Mucosa of stomach (tissue), 1 donor: ENCODE results near the gene GJB3.
"Not testable (repeated sequence)": the region's sequence is repeated elsewhere in the genome, so short reads cannot be mapped to it uniquely, and the experiment has no call there.

Source experiments
- H3K27me3 ChIP-seq: one replicate; pipeline ENCODE4 v1.7.0; 2013; ENCODE audit warnings: mild to moderate bottlenecking, low read length; ENCODE audit not compliant: control insufficient read depth, insufficient read depth
- H3K36me3 ChIP-seq: one replicate; pipeline ENCODE4 v1.7.0; 2013; ENCODE audit warnings: low read length; ENCODE audit not compliant: control insufficient read depth, insufficient read depth
- H3K4me1 ChIP-seq: one replicate; pipeline ENCODE4 v1.7.0; 2013; ENCODE audit warnings: mild to moderate bottlenecking, low read length; ENCODE audit not compliant: control insufficient read depth, insufficient read depth
- H3K4me3 ChIP-seq: one replicate; pipeline ENCODE4 v1.7.0; 2013; ENCODE audit warnings: low read length
- H3K9ac ChIP-seq: one replicate; pipeline ENCODE4 v1.7.0; 2013; ENCODE audit warnings: mild to moderate bottlenecking, low read length, moderate library complexity
- H3K9me3 ChIP-seq: one replicate; pipeline ENCODE4 v1.7.0; 2013; ENCODE audit warnings: mild to moderate bottlenecking, low read length, moderate library complexity; ENCODE audit not compliant: control insufficient read depth
- donor health status: Pancreatic carcinoma.

The GJB3 gene

GRCh38 chr1:34761776-34762307 lies 19.2 kb upstream of the GJB3 start:
- H3K36me3 ChIP-seq: no peaks in the 10 kb centered on the region
- H3K4me1 ChIP-seq: peaks cover 15% of the 10 kb centered on the region
- no peaks in the 10 kb centered on the region for H3K9me3 ChIP-seq
- no peaks in the 10 kb centered on the region for H3K27me3 ChIP-seq
- H3K4me3 ChIP-seq: no peak overlapping the region
- H3K9ac ChIP-seq: no peak overlapping the region

GRCh38 chr1:34762474-34763141 lies 18.4 kb upstream of the GJB3 start:
- Histone ChIP-seq H3K4me3 (no peak overlapping the region), H3K4me1 (peaks cover 15% of the 10 kb centered on the region), H3K27me3 (no peaks in the 10 kb centered on the region)

GRCh38 chr1:34763142-34763781 lies 17.8 kb upstream of the GJB3 start:
- H3K27me3 ChIP-seq: no peaks in the 10 kb centered on the region
- no peak overlapping the region for H3K9ac ChIP-seq
- peaks cover 15% of the 10 kb centered on the region for H3K4me1 ChIP-seq
- H3K36me3 ChIP-seq: no peaks in the 10 kb centered on the region
- H3K9me3 ChIP-seq: no peaks in the 10 kb centered on the region
- H3K4me3 ChIP-seq: no peak overlapping the region

More at GRCh38 chr1:34762474-34763141, 18.4 kb upstream of the GJB3 start:
- Histone ChIP-seq H3K9me3 (no peaks in the 10 kb centered on the region), H3K36me3 (no peaks in the 10 kb centered on the region), H3K9ac (no peak overlapping the region)

GRCh38 chr1:34768856-34769255 lies 12.2 kb upstream of the GJB3 start:
- H3K9ac ChIP-seq: no peak overlapping the region
- no peaks in the 10 kb centered on the region for H3K4me1 ChIP-seq
- no peaks in the 10 kb centered on the region for H3K27me3 ChIP-seq
- H3K4me3 ChIP-seq: no peak overlapping the region
- no peaks in the 10 kb centered on the region for H3K36me3 ChIP-seq
- no peaks in the 10 kb centered on the region for H3K9me3 ChIP-seq

- H3K4me3 ChIP-seq: no peak overlapping the region
- H3K9ac ChIP-seq: no peak overlapping the region
- H3K4me1 ChIP-seq: no peaks in the 10 kb centered on the region
- no peaks in the 10 kb centered on the region for H3K9me3 ChIP-seq
- H3K27me3 ChIP-seq: no peaks in the 10 kb centered on the region
- H3K36me3 ChIP-seq: no peaks in the 10 kb centered on the region
Measured at GRCh38 chr1:34770891-34771504, 10.0 kb upstream of the GJB3 start.

GRCh38 chr1:34771573-34772371 lies 9.2 kb upstream of the GJB3 start:
- no peaks in the 10 kb centered on the region for H3K36me3 ChIP-seq
- no peaks in the 10 kb centered on the region for H3K4me1 ChIP-seq
- no peak overlapping the region for H3K4me3 ChIP-seq
- H3K27me3 ChIP-seq: no peaks in the 10 kb centered on the region
- H3K9me3 ChIP-seq: no peaks in the 10 kb centered on the region
- H3K9ac ChIP-seq: no peak overlapping the region

- not testable (repeated sequence) for H3K9ac ChIP-seq, H3K27me3 ChIP-seq, H3K4me1 ChIP-seq, H3K36me3 ChIP-seq, H3K9me3 ChIP-seq, H3K4me3 ChIP-seq
Measured at GRCh38 chr1:34773114-34773513, 7.9 kb upstream of the GJB3 start.

- no peaks in the 10 kb centered on the region for H3K36me3 ChIP-seq
- H3K27me3 ChIP-seq: peaks cover 3% of the 10 kb centered on the region
- no peaks in the 10 kb centered on the region for H3K4me1 ChIP-seq
- H3K9ac ChIP-seq: no peak overlapping the region
- no peak overlapping the region for H3K4me3 ChIP-seq
- no peaks in the 10 kb centered on the region for H3K9me3 ChIP-seq
Measured at GRCh38 chr1:34774957-34775356, 6.1 kb upstream of the GJB3 start.

- Histone ChIP-seq H3K4me3 (no peak overlapping the region), H3K9ac (no peak overlapping the region), H3K4me1 (peaks cover 8% of the 10 kb centered on the region), H3K36me3 (no peaks in the 10 kb centered on the region), H3K27me3 (peaks cover 15% of the 10 kb centered on the region), H3K9me3 (no peaks in the 10 kb centered on the region)
Measured at GRCh38 chr1:34776911-34777310, 4.1 kb upstream of the GJB3 start.

- no peaks in the 10 kb centered on the region for H3K36me3 ChIP-seq
- no peak overlapping the region for H3K9ac ChIP-seq
- H3K27me3 ChIP-seq: peaks cover 21% of the 10 kb centered on the region
- H3K9me3 ChIP-seq: no peaks in the 10 kb centered on the region
- no peak overlapping the region for H3K4me3 ChIP-seq
- peaks cover 16% of the 10 kb centered on the region for H3K4me1 ChIP-seq
Measured at GRCh38 chr1:34777519-34778321, 3.3 kb upstream of the GJB3 start.

- no peak overlapping the region for H3K4me3 ChIP-seq
- no peaks in the 10 kb centered on the region for H3K9me3 ChIP-seq
- H3K36me3 ChIP-seq: no peaks in the 10 kb centered on the region
- no peak overlapping the region for H3K9ac ChIP-seq
- peaks cover 23% of the 10 kb centered on the region for H3K4me1 ChIP-seq
- H3K27me3 ChIP-seq: peaks cover 23% of the 10 kb centered on the region
Measured at GRCh38 chr1:34778381-34778780, 2.6 kb upstream of the GJB3 start.
